Astrocyte of the spinal cord (primary cell): ENCODE results near the gene GUCA2B.

Source experiments
- DNase-seq: peaks from one replicate; pipeline ENCODE4 v3.0.0; 2011; ENCODE audit warnings: low read depth, low spot score
- H3K4me3 ChIP-seq: 2 replicates; pipeline ENCODE4 v1.5.1; 2011; ENCODE audit warnings: low read depth, mild to moderate bottlenecking, low read length, moderate library complexity
- CTCF ChIP-seq: IDR thresholded peaks from 2 replicates; pipeline ENCODE4 v1.5.1; 2012; ENCODE audit warnings: low read depth, mild to moderate bottlenecking, low read length, inconsistent platforms
- in situ Hi-C: cut with HindIII; loops from 2 replicates; pipeline ENCODE4 v1.10.0; 2017; ENCODE audit warnings: low sequenced_read_pairs

Gene GUCA2B

GRCh38 chr1:42152907-42153600 is at the start of gene GUCA2B:
GUCA2B (plus strand) TSS chr1:42153410; CDS start chr1:42153451, 41 bp downstream.
- in situ Hi-C loops, result no loop called here
- H3K4me3 ChIP-seq, result no peak within 1 kb of the TSS
- no peak for TF ChIP-seq CTCF
- no peak for DNase-seq

GRCh38 chr1:42105025-42105424 is 48.2 kb upstream of the GUCA2B start:
- in situ Hi-C loops, result no loop called here
- TF ChIP-seq CTCF, result no peak
- no peak for DNase-seq
- H3K4me3 ChIP-seq, result no peak overlapping the region

GRCh38 chr1:42108309-42108708 is 44.9 kb upstream of the GUCA2B start:
- in situ Hi-C loops, result no loop called here
- no peak overlapping the region for H3K4me3 ChIP-seq
- TF ChIP-seq CTCF, result no peak
- DNase-seq, result no peak

DNA sequence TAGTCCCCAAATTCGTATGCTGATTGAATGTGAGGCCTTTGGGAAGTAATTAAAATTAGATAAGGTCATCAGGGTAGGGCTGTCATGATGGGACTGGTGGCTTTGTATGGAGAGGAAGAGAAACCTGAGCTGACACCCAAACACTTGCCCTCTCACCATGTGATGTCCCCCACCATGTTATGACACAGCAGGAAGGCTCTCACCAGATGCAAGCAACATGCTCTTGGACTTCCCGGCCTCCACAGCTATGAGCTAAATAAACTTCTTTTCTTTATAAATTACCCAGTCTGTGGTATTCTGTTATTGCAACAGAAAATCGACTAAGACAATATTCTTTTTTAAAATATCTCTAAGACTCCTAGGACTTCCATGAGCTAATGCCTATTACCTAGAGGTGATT is 43.6 kb upstream of the GUCA2B start:
- in situ Hi-C loops, result no loop called here
- H3K4me3 ChIP-seq, result no peak overlapping the region
- TF ChIP-seq CTCF, result no peak
- DNase-seq, result no peak

GRCh38 chr1:42114229-42114628 is 39.0 kb upstream of the GUCA2B start:
- in situ Hi-C loops, result no loop called here
- no peak overlapping the region for H3K4me3 ChIP-seq
- DNase-seq, result no peak
- TF ChIP-seq CTCF, result no peak

- in situ Hi-C loops, result no loop called here
- TF ChIP-seq CTCF, result no peak
- DNase-seq, result no peak
- H3K4me3 ChIP-seq, result no peak overlapping the region
Measured at GRCh38 chr1:42117214-42117613, 36.0 kb upstream of the GUCA2B start.
